Keratinocyte (primary cell): ENCODE data around the gene AGAP1. TPM values are rescaled to one million over a fixed set of nuclear protein-coding genes. Genes with fewer than 3 reads are reported as not detected.

Experiments
- DNase-seq: peaks from one replicate; pipeline ENCODE4 v3.0.0-alpha.2; 2011; ENCODE audit warnings: low read depth, missing footprints, low spot score
- FAIRE-seq: peaks from 2 replicates; lab custom pipeline; 2011; peaks lifted over from hg19 to GRCh38; lab: Jason Lieb, UNC
- H2AFZ ChIP-seq: 2 replicates; pipeline ENCODE4 v1.6.0; 2012; ENCODE audit warnings: low read length, control low read depth, inconsistent platforms; ENCODE audit not compliant: control insufficient read depth
- H3K27ac ChIP-seq: 2 replicates; pipeline ENCODE4 v1.5.1; 2011; ENCODE audit warnings: low read length; ENCODE audit not compliant: control insufficient read depth, insufficient read depth
- H3K27me3 ChIP-seq: 3 replicates; pipeline ENCODE4 v1.6.0; 2011; ENCODE audit warnings: low read length; ENCODE audit not compliant: control insufficient read depth, insufficient read depth; ENCODE audit errors: extremely low read depth
- H3K36me3 ChIP-seq, 2 experiments: 2 replicates in 1 of 2; 3 replicates in 1 of 2; pipeline ENCODE4 v1.5.1; 2011; ENCODE audit warnings: low read length in 2 of 2, mild to moderate bottlenecking in 1 of 2; ENCODE audit not compliant: control insufficient read depth in 2 of 2, insufficient read depth in 2 of 2; ENCODE audit errors: extremely low read depth in 1 of 2
- H3K4me1 ChIP-seq: 3 replicates; pipeline ENCODE4 v1.5.1; 2011; ENCODE audit warnings: low read length; ENCODE audit not compliant: control insufficient read depth, insufficient read depth; ENCODE audit errors: extremely low read depth
- H3K4me2 ChIP-seq: 3 replicates; pipeline ENCODE4 v1.6.0; 2011; ENCODE audit warnings: low read depth, low read length; ENCODE audit not compliant: control insufficient read depth, insufficient read depth; ENCODE audit errors: extremely low read depth
- H3K4me3 ChIP-seq, 3 experiments: fragments of 200-600 bp in 1 of 3; sonication (generic) in 1 of 3; 2 replicates in 2 of 3; 3 replicates in 1 of 3; pipeline ENCODE4 v1.5.1; 2011 to 2016; ENCODE audit warnings: low read length in 3 of 3, mild to moderate bottlenecking in 3 of 3, control low read depth in 2 of 3, inconsistent platforms in 1 of 3, low read depth in 1 of 3, mixed read lengths in 1 of 3, mixed run types in 1 of 3, moderate library complexity in 1 of 3; ENCODE audit not compliant: control insufficient read depth in 2 of 3, insufficient read depth in 2 of 3; ENCODE audit errors: extremely low read depth in 1 of 3
- H3K79me2 ChIP-seq: 2 replicates; pipeline ENCODE4 v1.6.0; 2012; ENCODE audit warnings: low read length; ENCODE audit not compliant: control insufficient read depth, insufficient read depth
- H3K9ac ChIP-seq: 3 replicates; pipeline ENCODE4 v1.6.0; 2011; ENCODE audit warnings: low read length; ENCODE audit not compliant: control insufficient read depth, insufficient read depth; ENCODE audit errors: extremely low read depth
- H3K9me1 ChIP-seq: 3 replicates; pipeline ENCODE4 v1.6.0; 2011; ENCODE audit warnings: low read length; ENCODE audit not compliant: control insufficient read depth, insufficient read depth; ENCODE audit errors: extremely low read depth
- H3K9me3 ChIP-seq: 2 replicates; pipeline ENCODE4 v1.5.1; 2012; ENCODE audit warnings: low read depth, low read length; ENCODE audit not compliant: control insufficient read depth
- H4K20me1 ChIP-seq: 3 replicates; pipeline ENCODE4 v1.6.0; 2011; ENCODE audit warnings: low read length; ENCODE audit not compliant: control insufficient read depth, insufficient read depth; ENCODE audit errors: extremely low read depth
- EZH2 ChIP-seq: IDR thresholded peaks from one replicate; pipeline ENCODE4 v1.6.1; 2012; ENCODE audit warnings: inconsistent platforms, mild to moderate bottlenecking, low read length, moderate library complexity
- dilution Hi-C: fragments of 300-500 bp; cut with MboI; formaldehyde crosslinking; loops from one replicate; pipeline ENCODE4 v1.7.0; 2020; ENCODE audit warnings: low sequenced_read_pairs; ENCODE audit not compliant: extremely low pct_ligation_motif_present
- polyA plus RNA-seq, 5 experiments: library from polyadenylated mRNA; depleted of rRNA in 3 of 5; stranded (reverse) in 3 of 5; stranded (forward) in 1 of 5; unstranded in 1 of 5; fragments of >200 nt; gene quantifications; 1 replicate in 1 of 5; 2 replicates in 3 of 5; 3 replicates in 1 of 5; pipeline versions ENCODE4 v1.2.1 to v1.2.3, GENCODE V29; 2011 to 2012; ENCODE audit warnings: missing spikeins in 2 of 5, low read depth in 1 of 5, low replicate concordance in 1 of 5
- TF ChIP-seq, protein P1 (sequence below), 3 experiments: IDR thresholded peaks in 1 of 3; conservative IDR thresholded peaks in 1 of 3; optimal IDR thresholded peaks in 1 of 3; 2 replicates in 2 of 3; 3 replicates in 1 of 3; pipeline versions ENCODE3 to v1.5.1; 2011; ENCODE audit warnings: low read length in 3 of 3, mild to moderate bottlenecking in 3 of 3, moderate library complexity in 2 of 3, control low read depth in 1 of 3, inconsistent platforms in 1 of 3; ENCODE audit not compliant: insufficient read depth in 2 of 3; ENCODE audit errors: extremely low read depth in 1 of 3

The AGAP1 gene
- polyA plus RNA-seq, 1 donor (not counting 4 experiments of a cell fraction or from before 2014, with no cell fraction given): 12.6 TPM

DNA sequence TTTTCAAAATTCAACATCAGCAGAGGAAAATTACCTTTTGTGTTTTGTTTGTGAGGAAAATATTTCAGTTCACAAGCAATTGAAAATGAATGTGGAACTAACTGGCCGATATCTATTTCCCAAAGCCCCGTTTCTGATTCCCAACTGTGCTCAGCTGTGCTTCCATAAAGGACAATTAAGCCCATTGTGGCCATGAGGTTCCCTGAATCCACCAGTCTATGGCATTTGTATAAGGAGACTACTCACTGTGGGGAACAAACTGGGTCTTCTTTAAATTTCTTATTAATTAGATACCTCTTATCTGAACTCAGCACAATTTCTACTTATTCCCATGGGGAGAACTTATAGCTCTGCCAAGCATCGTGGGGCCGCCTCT, 31.4 kb upstream of the AGAP1 start:
- Histone ChIP-seq H3K79me2 (no peaks in the 10 kb centered on the region), H3K36me3 (no peaks in the 10 kb centered on the region), H3K27ac (no peak overlapping the region), H3K4me2 (no peak overlapping the region), H3K9ac (no peak overlapping the region), H4K20me1 (no peaks in the 10 kb centered on the region), H3K9me3 (no peaks in the 10 kb centered on the region), H3K27me3 (peaks cover 5% of the 10 kb centered on the region), H3K9me1 (no peaks in the 10 kb centered on the region), H3K4me3 (no peak overlapping the region), H2AFZ (no peak overlapping the region), H3K4me1 (no peaks in the 10 kb centered on the region)
- TF ChIP-seq, protein P1, sequence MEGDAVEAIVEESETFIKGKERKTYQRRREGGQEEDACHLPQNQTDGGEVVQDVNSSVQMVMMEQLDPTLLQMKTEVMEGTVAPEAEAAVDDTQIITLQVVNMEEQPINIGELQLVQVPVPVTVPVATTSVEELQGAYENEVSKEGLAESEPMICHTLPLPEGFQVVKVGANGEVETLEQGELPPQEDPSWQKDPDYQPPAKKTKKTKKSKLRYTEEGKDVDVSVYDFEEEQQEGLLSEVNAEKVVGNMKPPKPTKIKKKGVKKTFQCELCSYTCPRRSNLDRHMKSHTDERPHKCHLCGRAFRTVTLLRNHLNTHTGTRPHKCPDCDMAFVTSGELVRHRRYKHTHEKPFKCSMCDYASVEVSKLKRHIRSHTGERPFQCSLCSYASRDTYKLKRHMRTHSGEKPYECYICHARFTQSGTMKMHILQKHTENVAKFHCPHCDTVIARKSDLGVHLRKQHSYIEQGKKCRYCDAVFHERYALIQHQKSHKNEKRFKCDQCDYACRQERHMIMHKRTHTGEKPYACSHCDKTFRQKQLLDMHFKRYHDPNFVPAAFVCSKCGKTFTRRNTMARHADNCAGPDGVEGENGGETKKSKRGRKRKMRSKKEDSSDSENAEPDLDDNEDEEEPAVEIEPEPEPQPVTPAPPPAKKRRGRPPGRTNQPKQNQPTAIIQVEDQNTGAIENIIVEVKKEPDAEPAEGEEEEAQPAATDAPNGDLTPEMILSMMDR (optimal IDR thresholded peaks at IDR 0.05 in 1 of 3, IDR thresholded peaks at IDR 0.05 in 1 of 3, conservative IDR thresholded peaks at IDR 0.05 in 1 of 3; ENCODE audit: extremely low read depth in 1 of 3, insufficient read depth in 2 of 3, low read length in 3 of 3): no peak
- no peak for TF ChIP-seq EZH2
- FAIRE-seq: no peak
- dilution Hi-C loops: no loop called here
- DNase-seq: no peak

DNA sequence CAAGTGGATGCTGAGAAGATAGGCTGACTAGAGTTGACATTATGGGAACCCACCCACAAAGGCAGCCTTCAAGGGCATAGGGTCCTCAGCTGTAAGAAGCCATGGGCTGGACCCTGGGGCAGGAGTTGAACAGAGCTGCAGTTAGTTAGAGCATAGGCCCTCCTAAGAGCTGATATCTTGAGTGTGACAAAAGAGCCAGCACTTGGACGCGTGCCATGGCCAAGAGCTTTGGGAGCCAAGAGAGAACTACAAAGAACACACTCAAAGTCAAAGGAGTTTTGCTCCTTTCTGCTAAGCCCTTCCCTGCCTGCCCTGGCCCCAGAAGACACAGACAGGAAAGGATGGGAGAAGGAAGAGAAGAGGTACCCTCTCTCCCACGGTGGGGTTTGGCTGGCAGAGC, 29.9 kb upstream of the AGAP1 start:
- no peaks in the 10 kb centered on the region for H3K9me1 ChIP-seq
- no peak overlapping the region for H3K4me3 ChIP-seq
- H3K27me3 ChIP-seq: no peaks in the 10 kb centered on the region
- TF ChIP-seq EZH2: no peak
- TF ChIP-seq, protein P1 (optimal IDR thresholded peaks at IDR 0.05 in 1 of 3, IDR thresholded peaks at IDR 0.05 in 1 of 3, conservative IDR thresholded peaks at IDR 0.05 in 1 of 3; ENCODE audit: extremely low read depth in 1 of 3, insufficient read depth in 2 of 3, low read length in 3 of 3): no peak
- H3K27ac ChIP-seq: no peak overlapping the region
- no peaks in the 10 kb centered on the region for H4K20me1 ChIP-seq
- no peaks in the 10 kb centered on the region for H3K36me3 ChIP-seq
- no peak for DNase-seq
- no peaks in the 10 kb centered on the region for H3K9me3 ChIP-seq
- no peak overlapping the region for H2AFZ ChIP-seq
- FAIRE-seq: no peak
- dilution Hi-C loops: no loop called here
- no peaks in the 10 kb centered on the region for H3K79me2 ChIP-seq
- no peak overlapping the region for H3K4me2 ChIP-seq
- no peak overlapping the region for H3K9ac ChIP-seq
- H3K4me1 ChIP-seq: no peaks in the 10 kb centered on the region
